Prostate gland (tissue), 2 donors: ENCODE data around the gene CCDC158.

Source experiments
- POLR2A ChIP-seq: fragments of 450-650 bp; IDR thresholded peaks from one replicate; pipeline ENCODE4 v1.6.1; 2016; ENCODE audit warnings: antibody characterized with exemption, mild to moderate bottlenecking
- POLR2AphosphoS5 ChIP-seq: sonication (generic); formaldehyde crosslinking; IDR thresholded peaks from one replicate; pipeline ENCODE4 v1.6.1; 2017; ENCODE audit warnings: antibody characterized with exemption
- TF ChIP-seq, protein P1 (sequence below), 4 experiments: fragments of 200-600 bp in 2 of 4; fragments of 450-650 bp in 2 of 4; sonication (generic) in 2 of 4; IDR thresholded peaks; 1 replicate in 3 of 4; 2 replicates in 1 of 4; pipeline ENCODE4 v1.5.1; 2016 to 2019; ENCODE audit warnings: antibody characterized with exemption in 4 of 4, mild to moderate bottlenecking in 2 of 4, moderate library complexity in 2 of 4

- TF ChIP-seq POLR2A (no peak), POLR2AphosphoS5 (no peak)
- TF ChIP-seq, protein P1, sequence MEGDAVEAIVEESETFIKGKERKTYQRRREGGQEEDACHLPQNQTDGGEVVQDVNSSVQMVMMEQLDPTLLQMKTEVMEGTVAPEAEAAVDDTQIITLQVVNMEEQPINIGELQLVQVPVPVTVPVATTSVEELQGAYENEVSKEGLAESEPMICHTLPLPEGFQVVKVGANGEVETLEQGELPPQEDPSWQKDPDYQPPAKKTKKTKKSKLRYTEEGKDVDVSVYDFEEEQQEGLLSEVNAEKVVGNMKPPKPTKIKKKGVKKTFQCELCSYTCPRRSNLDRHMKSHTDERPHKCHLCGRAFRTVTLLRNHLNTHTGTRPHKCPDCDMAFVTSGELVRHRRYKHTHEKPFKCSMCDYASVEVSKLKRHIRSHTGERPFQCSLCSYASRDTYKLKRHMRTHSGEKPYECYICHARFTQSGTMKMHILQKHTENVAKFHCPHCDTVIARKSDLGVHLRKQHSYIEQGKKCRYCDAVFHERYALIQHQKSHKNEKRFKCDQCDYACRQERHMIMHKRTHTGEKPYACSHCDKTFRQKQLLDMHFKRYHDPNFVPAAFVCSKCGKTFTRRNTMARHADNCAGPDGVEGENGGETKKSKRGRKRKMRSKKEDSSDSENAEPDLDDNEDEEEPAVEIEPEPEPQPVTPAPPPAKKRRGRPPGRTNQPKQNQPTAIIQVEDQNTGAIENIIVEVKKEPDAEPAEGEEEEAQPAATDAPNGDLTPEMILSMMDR (IDR thresholded peaks at IDR 0.05): peak in 1 of 4 experiments; percentile 26
These were observed 5.3 kb upstream of the CCDC158 start for GRCh38 chr4:76426272-76426671.
